Neural crest cell (in vitro differentiated cells): ENCODE data around the gene MESP1. TPM values are rescaled to one million over a fixed set of nuclear protein-coding genes. Genes with fewer than 3 reads are reported as not detected.

Source experiments
- DNase-seq: peaks from one replicate; pipeline ENCODE4 v3.0.0; 2021; ENCODE audit warnings: low read depth, mixed read lengths, low spot score
- H3K27ac Mint-ChIP-seq: one replicate; pipeline ENCODE4 v1.8.0; 2021; ENCODE audit warnings: mild to moderate bottlenecking, mixed read lengths; ENCODE audit not compliant: unreplicated experiment
- H3K27me3 Mint-ChIP-seq: 2 replicates; pipeline ENCODE4 v1.8.0; 2021; ENCODE audit warnings: low read depth, mild to moderate bottlenecking, mixed read lengths
- H3K36me3 Mint-ChIP-seq: 2 replicates; pipeline ENCODE4 v1.8.0; 2021; ENCODE audit warnings: low read depth, mild to moderate bottlenecking, mixed read lengths
- H3K4me1 Mint-ChIP-seq: 2 replicates; pipeline ENCODE4 v1.8.0; 2021; ENCODE audit warnings: mixed read lengths
- H3K4me3 Mint-ChIP-seq: one replicate; pipeline ENCODE4 v1.8.0; 2021; ENCODE audit warnings: mild to moderate bottlenecking, mixed read lengths
- H3K9me3 Mint-ChIP-seq: 2 replicates; pipeline ENCODE4 v1.8.0; 2021; ENCODE audit warnings: mixed read lengths
- CTCF ChIP-seq: fragments of 200-600 bp; sonication (generic); conservative IDR thresholded peaks from 2 replicates; pipeline ENCODE4 v1.5.0; 2021; ENCODE audit warnings: antibody characterized with exemption, mild to moderate bottlenecking
- total RNA-seq: library from RNA; stranded (reverse); gene quantifications from 2 replicates; pipeline ENCODE4 v1.2.1, GENCODE V29; 2021

The MESP1 gene
- total RNA-seq, 1 donor from 2014 or later = 2.3 TPM

GRCh38 chr15:89774492-89774891 is 23.4 kb upstream of the MESP1 start:
- no peak for TF ChIP-seq CTCF
- H3K36me3 Mint-ChIP-seq = no peaks in the 10 kb centered on the region
- no peak for DNase-seq
- no peak overlapping the region for H3K27ac Mint-ChIP-seq
- no peak overlapping the region for H3K4me3 Mint-ChIP-seq
- H3K9me3 Mint-ChIP-seq = no peaks in the 10 kb centered on the region
- peaks cover 14% of the 10 kb centered on the region for H3K27me3 Mint-ChIP-seq
- no peaks in the 10 kb centered on the region for H3K4me1 Mint-ChIP-seq

GRCh38 chr15:89772932-89773583 is 22.0 kb upstream of the MESP1 start:
- H3K36me3 Mint-ChIP-seq = no peaks in the 10 kb centered on the region
- DNase-seq = no peak

GRCh38 chr15:89770041-89770440 is 19.0 kb upstream of the MESP1 start:
- no peak overlapping the region for H3K4me3 Mint-ChIP-seq
- H3K4me1 Mint-ChIP-seq = no peaks in the 10 kb centered on the region
- H3K27me3 Mint-ChIP-seq = no peaks in the 10 kb centered on the region
- H3K27ac Mint-ChIP-seq = no peak overlapping the region
- no peak for DNase-seq
- no peaks in the 10 kb centered on the region for H3K36me3 Mint-ChIP-seq
- no peak for TF ChIP-seq CTCF
- no peaks in the 10 kb centered on the region for H3K9me3 Mint-ChIP-seq

More at GRCh38 chr15:89772932-89773583, 22.0 kb upstream of the MESP1 start:
- H3K9me3 Mint-ChIP-seq = no peaks in the 10 kb centered on the region
- no peak overlapping the region for H3K4me3 Mint-ChIP-seq
- H3K27me3 Mint-ChIP-seq = peaks cover 8% of the 10 kb centered on the region
- peak; percentile 59 for TF ChIP-seq CTCF
- no peaks in the 10 kb centered on the region for H3K4me1 Mint-ChIP-seq
- no peak overlapping the region for H3K27ac Mint-ChIP-seq

- H3K9me3 Mint-ChIP-seq = no peaks in the 10 kb centered on the region
- H3K36me3 Mint-ChIP-seq = no peaks in the 10 kb centered on the region
These were observed 18.3 kb upstream of the MESP1 start for GRCh38 chr15:89769366-89769765.

GRCh38 chr15:89768071-89768500 is 17.0 kb upstream of the MESP1 start:
- Mint-ChIP-seq H3K36me3 (no peaks in the 10 kb centered on the region), H3K4me3 (no peak overlapping the region), H3K9me3 (peaks cover 3% of the 10 kb centered on the region), H3K4me1 (no peaks in the 10 kb centered on the region), H3K27me3 (no peaks in the 10 kb centered on the region), H3K27ac (no peak overlapping the region)
- DNase-seq = no peak
- TF ChIP-seq CTCF = no peak

More at GRCh38 chr15:89769366-89769765, 18.3 kb upstream of the MESP1 start:
- H3K27ac Mint-ChIP-seq = no peak overlapping the region
- H3K27me3 Mint-ChIP-seq = no peaks in the 10 kb centered on the region
- no peak for TF ChIP-seq CTCF
- no peaks in the 10 kb centered on the region for H3K4me1 Mint-ChIP-seq
- H3K4me3 Mint-ChIP-seq = no peak overlapping the region
- DNase-seq = no peak
